HG03196 (cell line): ENCODE results near the gene NDRG3.
"Not testable (repeated sequence)": the region's sequence is repeated elsewhere in the genome, so short reads cannot be mapped to it uniquely, and the experiment has no call there.

Source experiments
- ATAC-seq: cut with Tn5 transposase; IDR thresholded peaks from one replicate; pipeline ENCODE4 v1.9.1; 2021; ENCODE audit not compliant: unreplicated experiment

NDRG3 gene

GRCh38 chr20:36645998-36646397, 99.9 kb downstream of the NDRG3 start, which contains the start of gene SLA2:
TSS of gene SLA2 (minus strand) at chr20:36646196. CDS start at chr20:36641335, 4,861 bp downstream.
- no peak for ATAC-seq

DNA sequence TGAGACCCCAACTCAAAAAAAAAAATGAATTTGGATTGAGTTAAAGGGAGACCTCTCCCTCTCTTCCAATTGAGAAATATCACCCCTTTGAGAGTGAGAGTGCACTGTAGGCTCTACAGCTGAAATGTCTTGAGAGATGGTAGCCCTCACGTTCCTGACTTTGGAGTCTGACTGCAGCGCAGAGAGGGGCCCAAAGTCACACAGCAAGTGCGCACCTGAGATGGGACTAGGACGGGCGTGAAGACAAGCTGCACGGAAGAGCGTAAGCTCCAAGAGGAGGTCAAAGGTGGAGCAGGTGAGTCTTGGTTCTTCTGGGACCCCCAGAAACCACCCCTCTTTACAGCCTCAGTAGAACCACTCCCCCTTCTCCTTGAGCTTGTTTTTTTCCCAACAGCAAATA, 100.5 kb downstream of the NDRG3 start:
- no peak for ATAC-seq

- ATAC-seq = no peak
Measured at GRCh38 chr20:36644706-36645095, 101.2 kb downstream of the NDRG3 start.

GRCh38 chr20:36644032-36644705, 101.7 kb downstream of the NDRG3 start:
- ATAC-seq = no peak

DNA sequence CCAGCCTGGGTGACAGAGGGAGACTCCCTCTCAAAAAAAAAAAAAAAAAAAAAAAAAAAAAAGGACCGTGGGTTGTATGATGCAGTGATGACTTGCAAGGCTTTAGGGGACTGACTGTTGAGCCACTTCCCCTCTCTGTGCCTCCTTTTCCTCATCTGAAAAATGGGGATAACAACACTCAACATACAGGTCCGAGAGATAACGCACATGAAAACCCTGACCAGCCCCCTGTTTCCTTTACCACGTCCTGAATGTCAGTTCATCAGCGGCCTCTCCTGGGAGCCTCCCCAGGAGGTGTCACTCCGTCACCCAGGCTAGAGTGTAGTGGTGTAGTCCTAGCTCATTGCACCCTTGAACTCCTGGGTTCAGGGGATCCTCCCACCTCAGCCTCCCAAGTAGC, 103.8 kb downstream of the NDRG3 start:
- ATAC-seq = no peak

GRCh38 chr20:36641506-36641843, 104.4 kb downstream of the NDRG3 start:
- ATAC-seq = no peak

- ATAC-seq = not testable (repeated sequence)
Measured at GRCh38 chr20:36638876-36639400, 107.0 kb downstream of the NDRG3 start.

DNA sequence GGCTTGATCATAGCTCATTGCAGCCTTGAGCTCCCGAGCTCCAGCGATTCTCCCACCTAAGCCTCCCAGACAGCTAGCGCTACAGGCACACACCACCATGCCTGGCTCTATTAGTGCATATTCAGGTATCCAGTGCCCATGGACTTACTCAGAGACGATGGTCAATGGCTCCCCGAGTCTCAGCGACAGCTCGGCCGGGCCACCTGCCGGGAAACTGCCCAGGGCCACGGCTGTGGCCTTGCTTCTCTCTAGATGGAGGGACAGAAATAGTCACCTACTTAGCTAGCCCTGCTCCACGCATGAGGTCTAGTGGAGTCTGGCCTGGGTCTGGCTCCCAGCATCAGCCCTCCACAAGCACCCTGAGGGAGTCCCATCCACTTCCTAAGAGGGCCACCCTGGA, 111.5 kb downstream of the NDRG3 start:
- no peak for ATAC-seq

- no peak for ATAC-seq
Measured at GRCh38 chr20:36633285-36633772, 112.6 kb downstream of the NDRG3 start.

DNA sequence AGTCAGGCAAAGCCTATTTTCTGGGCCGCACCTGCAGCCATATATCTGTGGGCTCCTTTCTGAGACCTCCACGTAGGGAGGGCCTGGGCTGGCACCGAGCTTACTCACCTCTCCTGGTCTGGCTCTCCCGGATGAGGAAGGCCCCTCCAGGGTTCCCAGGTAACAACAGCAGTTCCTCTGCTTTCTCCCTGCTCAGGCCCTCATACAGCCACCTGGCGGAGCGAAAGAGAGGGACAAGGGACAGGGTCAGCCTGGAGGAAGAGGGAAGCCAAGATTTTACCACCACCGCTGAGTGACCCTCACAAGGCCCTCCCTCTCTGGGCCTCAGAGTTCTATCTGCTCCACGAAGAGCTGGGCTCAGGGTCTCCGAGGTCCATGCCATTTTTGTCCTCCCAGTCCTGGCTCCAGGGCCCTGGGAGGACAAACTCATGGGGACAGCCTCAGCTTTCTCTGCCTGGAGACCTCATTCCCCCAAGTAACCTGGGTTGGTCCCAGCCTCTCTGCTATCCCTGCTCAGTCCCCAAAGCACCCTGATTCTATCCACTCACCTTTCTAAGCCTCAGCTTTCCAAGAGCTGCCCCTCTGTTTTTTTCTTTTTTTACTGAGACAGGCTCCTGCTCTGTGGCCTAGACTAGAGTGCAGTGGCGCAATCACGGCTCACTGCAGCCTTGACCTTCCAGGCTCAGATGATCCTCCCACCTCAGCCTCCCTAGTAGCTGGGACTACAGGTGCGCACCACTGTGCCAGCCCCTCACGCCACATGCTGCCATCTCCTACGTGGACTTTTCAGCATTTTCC, 113.2 kb downstream of the NDRG3 start:
- no peak for ATAC-seq

GRCh38 chr20:36632147-36632486, 113.8 kb downstream of the NDRG3 start:
- ATAC-seq = no peak

DNA sequence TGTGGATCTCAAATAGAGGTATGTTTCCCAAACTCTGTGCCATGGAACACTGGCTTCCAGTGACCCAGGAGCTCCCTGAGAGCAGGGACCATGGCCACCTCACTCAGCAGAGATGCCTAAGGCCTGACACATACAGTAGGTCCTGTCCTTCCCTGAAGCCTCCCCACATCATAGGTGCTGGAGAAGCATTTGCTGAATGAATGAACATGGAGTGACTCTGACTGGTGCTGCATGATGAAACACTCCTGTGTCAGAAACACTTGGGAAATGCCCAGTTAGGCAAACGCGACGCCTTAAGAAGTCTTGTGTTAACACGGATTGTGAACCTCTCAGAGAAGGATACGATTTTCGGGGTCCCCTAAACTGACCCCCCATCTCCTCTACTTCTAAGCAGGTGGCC, 114.2 kb downstream of the NDRG3 start:
- no peak for ATAC-seq

GRCh38 chr20:36629719-36630681, 115.9 kb downstream of the NDRG3 start:
- ATAC-seq = no peak

DNA sequence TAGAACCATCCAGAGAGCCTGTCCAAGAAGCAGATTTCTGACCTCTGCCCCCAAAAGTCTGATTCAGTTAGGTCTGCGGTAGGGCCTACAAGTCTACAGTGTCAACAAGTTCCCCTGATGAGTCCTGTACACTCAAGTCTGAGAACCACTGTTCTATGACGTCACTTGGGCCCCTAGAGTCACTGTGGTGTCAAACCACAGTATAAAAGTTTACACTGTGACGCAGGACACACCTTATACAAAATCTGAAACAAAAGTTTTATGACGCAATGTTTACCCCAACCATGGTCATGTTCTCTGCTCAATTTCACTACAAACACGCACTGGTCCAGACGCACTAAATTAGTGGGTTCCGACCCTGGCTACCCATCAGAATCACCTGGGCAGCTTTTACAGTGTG, 117.8 kb downstream of the NDRG3 start:
- no peak for ATAC-seq

DNA sequence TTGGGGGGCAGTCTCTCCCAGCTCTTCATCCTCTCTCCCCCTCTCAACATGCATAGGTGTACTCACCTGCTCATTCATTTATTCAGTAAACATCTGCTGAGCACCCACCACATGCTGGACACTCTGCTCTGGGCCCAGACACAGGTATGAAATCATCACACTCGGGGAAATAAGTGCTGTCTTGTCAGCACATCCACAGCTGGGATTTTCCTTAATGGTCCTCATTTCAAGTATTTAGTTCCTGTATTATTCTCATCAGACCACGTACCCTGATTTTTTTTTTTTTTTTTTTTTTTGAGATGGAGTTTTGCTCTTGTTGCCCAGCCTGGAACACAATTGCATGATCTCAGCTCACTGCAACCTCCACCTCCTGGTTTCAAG, 121.0 kb downstream of the NDRG3 start:
- no peak for ATAC-seq

GRCh38 chr20:36624068-36624943, 121.6 kb downstream of the NDRG3 start:
- no peak for ATAC-seq

DNA sequence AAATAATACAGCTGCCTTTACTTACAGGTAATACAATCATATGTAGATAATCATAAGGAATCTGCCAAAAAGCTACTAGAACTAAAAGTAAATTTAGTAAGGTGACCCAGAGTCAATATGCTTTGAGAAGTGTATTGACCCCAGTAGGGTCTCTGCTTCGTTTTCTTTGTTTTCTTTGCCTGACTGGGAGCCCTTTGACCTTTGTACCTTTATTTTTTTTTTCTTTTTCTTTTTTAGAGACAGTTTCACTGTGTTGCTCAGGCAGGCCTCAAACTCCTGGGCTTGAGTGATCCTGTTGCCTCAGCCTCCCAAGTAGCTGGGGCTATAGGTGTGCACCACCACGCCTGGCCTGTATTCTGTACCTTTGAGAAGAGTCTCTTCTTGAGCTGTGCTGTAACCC, 122.4 kb downstream of the NDRG3 start:
- ATAC-seq = no peak

GRCh38 chr20:36620917-36621316, 125.0 kb downstream of the NDRG3 start:
- ATAC-seq = no peak

DNA sequence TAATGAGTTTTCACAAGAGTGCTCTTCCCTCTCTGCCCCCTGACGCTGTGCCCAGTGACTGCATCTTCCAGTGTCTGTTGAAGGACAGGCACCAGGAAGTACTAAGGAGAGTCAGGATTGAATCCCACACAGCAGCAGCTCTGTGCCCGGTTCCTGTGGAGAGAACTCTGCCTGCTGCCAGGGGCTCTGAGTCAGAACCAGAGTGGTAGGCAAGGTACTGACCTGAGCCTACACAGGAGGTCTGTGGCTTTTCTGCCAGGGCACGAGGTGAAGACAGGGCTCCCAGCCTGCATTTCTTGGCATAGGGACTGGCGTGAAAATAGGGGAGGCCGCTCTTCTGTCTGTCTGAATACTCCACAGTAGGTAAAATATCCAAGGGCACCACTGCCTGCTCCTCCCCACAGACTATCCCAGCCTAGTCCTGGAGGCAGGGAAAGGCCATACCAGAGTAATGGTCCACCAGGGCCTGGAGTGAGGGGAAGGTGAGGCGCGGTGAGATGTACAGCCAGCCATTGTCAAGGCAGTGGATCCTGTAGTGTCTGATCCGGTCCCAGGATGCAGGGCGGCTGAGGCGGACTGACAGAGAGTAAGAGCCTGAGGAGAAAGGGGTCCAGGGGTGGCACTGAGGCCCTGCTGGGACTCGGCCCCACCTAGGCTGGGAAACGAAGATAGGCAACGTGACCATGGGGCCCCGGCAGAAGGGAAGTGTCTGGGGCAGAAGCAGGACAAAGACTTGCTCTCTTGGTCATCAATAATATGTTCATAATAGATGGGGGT, 130.9 kb downstream of the NDRG3 start:
- ATAC-seq = no peak
